Measurements from ENCODE around the gene TIAL1.
"Not testable (repeated sequence)": the region's sequence is repeated elsewhere in the genome, so short reads cannot be mapped to it uniquely, and the experiment has no call there.

Gene TIAL1

DNA sequence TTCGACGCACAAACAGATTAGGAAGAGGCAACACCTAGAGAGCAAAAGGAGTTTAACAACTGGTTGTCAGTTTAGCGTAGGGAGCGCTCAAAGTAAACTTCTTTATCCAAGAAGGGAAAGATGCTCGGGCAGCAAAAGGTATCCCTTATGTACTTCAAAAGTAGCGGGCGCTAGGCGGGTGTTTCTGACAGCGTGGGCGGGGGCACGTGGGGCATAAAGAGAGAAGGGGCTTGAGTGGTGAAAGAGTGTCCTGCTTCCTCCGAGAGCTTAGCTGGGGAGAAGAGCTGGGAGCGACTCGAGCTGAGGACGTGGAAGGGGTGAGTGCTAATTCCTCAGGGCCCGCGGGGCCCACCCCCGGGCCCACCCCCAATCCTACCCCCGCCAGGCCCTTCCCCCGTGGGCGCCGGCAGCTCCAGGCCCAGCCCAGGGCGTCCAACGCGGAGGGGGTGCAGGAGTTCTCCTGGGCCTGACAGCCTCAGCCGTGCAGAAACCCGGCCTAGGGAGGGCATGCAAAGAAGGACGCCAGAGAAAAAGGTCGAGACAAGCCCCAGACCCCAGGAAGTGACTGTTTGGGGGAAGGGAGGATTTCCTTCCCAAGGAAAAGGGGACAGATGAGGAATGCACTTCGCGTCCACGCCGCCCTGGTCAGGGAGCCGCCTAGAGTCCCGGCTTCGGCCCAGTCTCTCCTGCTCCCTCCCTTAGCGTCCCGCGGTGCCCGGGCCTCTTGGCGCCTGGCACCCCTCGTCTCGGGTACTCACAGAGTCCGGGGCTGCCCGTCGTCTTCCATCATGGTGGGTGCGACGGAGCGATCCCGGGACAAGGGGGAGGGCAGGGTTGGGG lies 868 bp downstream of the TIAL1 start:
- Mint-ChIP-seq H3K4me3 (peak overlapping the region; percentile 98 to 99), H3K27me3 (no peaks in the 10 kb centered on the region), H3K27ac (peak overlapping the region; percentile 94 to 98), H3K4me1 (peaks cover 52% of the 10 kb centered on the region), H3K9me3 (peaks cover 0 to 5% of the 10 kb centered on the region in 2 donors)
- peak; percentile 69 to 73 for DNase-seq
- ATAC-seq = peak; percentile 45

DNA sequence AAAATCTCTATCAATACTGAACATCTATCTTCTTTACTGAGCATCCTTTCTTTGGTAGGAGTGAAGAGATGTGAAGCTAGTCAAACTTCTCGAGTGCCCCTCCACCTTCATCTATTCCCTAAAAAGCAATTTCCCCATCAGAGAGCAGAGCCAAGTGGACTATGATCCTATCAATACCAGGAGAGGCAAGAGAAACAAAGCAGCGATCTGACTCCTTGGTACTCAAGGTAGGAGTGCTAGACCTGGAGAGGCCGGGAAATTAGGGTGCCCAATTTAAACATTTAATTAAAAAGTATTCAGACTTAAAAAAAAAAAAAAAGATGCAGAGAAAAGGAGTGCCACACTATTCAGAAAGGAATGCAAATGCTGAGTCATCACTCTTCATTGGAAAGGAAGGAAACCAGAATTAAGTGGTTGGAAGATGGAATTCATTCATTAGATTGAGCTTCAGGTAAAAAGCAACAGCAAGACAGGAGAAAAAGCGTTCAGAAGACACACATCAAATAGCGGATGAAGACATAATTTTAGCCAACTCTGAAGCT lies 1.6 kb downstream of the TIAL1 start:
- Mint-ChIP-seq H3K4me3 (peak overlapping the region; percentile 98 to 99), H3K27me3 (no peaks in the 10 kb centered on the region), H3K4me1 (peaks cover 52% of the 10 kb centered on the region), H3K9me3 (peaks cover 0 to 5% of the 10 kb centered on the region in 2 donors), H3K27ac (peak overlapping the region in 1 of 2 donors; percentile 98)
- ATAC-seq (no peak), DNase-seq (no peak)

DNA sequence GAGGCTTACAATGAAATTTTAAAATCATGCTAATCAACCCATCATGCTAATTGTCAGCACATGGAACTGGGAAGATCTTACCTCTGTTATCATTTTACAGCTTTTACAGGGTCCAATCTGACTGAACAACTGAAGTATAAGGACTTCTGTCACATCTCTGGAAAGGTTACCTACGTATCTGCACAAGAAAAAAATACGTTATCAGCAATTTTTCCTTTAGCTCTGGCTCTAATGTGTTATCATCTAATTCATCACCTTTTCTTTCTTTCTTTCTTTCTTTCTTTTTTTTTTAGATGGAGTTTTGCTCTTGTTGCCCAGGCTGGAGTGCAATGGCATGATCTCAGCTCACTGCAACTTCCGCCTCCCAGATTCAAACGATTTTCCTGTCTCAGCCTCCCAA lies 8.7 kb downstream of the TIAL1 start:
- peaks cover 18% of the 10 kb centered on the region for H3K4me1 Mint-ChIP-seq
- no peak for ATAC-seq
- H3K4me3 Mint-ChIP-seq = no peak overlapping the region

DNA sequence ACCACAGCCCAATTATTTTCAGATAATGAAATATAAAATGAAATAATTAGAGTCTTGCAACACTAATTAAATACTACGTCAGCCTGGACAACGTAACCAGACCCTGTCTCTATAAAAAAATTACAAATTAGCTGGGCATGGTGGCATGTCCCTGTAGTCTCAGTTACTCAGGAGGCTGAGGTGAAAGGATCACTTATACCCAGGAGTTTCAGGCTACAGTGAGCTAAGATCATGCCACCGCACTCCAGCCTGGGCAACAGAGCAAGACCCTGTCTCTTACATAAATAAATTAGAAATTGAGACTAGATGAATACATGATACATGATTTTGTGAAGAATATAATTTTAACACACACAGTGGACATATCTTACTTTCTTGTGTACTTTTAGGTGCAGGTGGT lies 18.4 kb downstream of the TIAL1 start:
- Mint-ChIP-seq H3K4me1 (peaks cover 28% of the 10 kb centered on the region), H3K27me3 (no peaks in the 10 kb centered on the region), H3K4me3 (no peak overlapping the region), H3K9me3 (no peaks in the 10 kb centered on the region), H3K27ac (peak overlapping the region in 1 of 2 donors; percentile 42)
- DNase-seq = no peak
- ATAC-seq = no peak

More for the DNA sequence above, 8.7 kb downstream of the TIAL1 start:
- H3K27me3 Mint-ChIP-seq = no peaks in the 10 kb centered on the region
- H3K27ac Mint-ChIP-seq = no peak overlapping the region
- no peak for DNase-seq
- H3K9me3 Mint-ChIP-seq = no peaks in the 10 kb centered on the region

DNA sequence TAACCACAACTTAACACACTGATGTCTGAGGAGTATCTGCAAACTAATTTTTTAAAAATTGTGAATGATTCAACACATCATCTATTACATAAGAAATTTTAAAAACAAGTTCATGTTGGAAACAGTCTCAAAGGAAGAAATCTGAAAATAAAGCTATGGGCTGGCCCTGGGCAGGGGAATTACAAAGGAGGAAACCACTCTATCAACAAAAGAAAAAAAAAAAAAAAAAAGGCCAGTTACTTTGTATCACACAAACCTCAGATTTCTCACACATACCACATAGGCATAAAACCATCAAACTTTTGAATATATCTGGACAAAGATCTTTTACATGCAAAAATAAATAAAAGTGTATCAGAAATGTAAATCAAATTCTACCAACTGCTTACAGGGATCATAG lies 20.8 kb downstream of the TIAL1 start:
- ATAC-seq = peak; percentile 76
- Mint-ChIP-seq H3K4me3 (peak overlapping the region; percentile 30 to 66), H3K27ac (peak overlapping the region; percentile 54 to 79), H3K4me1 (peaks cover 28% of the 10 kb centered on the region), H3K9me3 (no peaks in the 10 kb centered on the region), H3K27me3 (no peaks in the 10 kb centered on the region)
- DNase-seq = no peak

DNA sequence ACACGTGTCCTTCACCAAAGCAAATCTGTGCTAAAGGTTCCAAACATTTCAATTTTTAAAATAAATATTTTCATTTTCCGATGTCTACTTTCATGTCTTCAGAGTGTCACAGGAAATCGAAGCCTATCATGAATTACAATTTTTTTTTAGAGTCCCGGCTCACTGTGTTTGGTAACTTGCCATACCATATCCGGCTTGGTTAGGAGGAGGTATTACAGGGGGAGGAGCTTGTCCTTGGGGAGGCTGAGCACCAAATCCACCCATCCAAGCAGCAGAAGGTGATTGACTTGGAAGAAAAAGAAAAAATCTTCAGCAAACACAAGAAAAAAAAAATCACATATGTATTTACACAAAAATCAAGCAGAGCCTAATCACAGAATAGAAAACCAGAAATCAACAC lies 21.3 kb downstream of the TIAL1 start:
- peaks cover 28% of the 10 kb centered on the region for H3K4me1 Mint-ChIP-seq
- H3K27ac Mint-ChIP-seq = peak overlapping the region; percentile 10 to 79
- no peaks in the 10 kb centered on the region for H3K27me3 Mint-ChIP-seq
- ATAC-seq = peak; percentile 99
- H3K9me3 Mint-ChIP-seq = no peaks in the 10 kb centered on the region
- peak; percentile 23 to 51 for DNase-seq
- peak overlapping the region; percentile 30 to 66 for H3K4me3 Mint-ChIP-seq

DNA sequence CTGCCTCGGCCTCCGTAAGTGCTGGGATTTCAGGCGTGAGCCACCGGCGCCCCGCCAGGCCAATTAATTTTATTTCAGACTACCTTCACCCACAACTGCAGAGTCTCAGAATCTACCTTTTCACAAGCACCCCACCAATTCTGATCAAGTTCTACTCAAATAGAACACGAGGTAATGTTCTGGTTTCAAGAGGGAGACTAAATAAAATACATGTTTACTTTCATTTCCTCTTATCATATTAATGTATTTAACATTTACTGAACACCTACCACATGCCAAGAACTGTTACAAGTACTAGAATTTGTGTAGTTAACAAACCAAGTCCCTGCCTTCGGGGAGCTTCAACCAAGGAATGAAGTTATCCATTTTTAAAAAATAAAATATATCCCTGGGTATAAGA lies 28.8 kb downstream of the TIAL1 start:
- no peak for DNase-seq
- Mint-ChIP-seq H3K27ac (no peak overlapping the region), H3K4me1 (no peaks in the 10 kb centered on the region), H3K27me3 (no peaks in the 10 kb centered on the region), H3K9me3 (no peaks in the 10 kb centered on the region), H3K4me3 (no peak overlapping the region)
- no peak for ATAC-seq

DNA sequence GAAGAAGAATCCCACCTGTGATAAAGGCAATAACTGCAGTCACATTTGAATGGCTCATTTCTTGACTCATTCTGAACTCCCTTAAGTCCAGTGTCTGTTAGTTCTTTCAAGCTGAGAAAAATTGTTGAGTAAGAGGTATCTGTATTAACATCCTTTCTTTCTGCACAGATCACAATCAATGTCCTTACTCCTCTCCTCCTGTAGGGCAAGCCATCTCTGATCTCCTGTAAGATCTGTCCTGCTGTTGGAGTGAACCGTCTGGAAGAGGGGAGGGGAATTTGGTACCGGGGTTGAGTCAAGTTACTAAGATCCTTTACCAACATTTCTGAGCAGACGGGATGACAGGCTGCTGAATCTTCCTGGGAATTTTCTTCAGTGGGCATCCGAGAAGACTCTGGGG lies 34.7 kb downstream of the TIAL1 start:
- no peak for ATAC-seq
- no peak for DNase-seq

DNA sequence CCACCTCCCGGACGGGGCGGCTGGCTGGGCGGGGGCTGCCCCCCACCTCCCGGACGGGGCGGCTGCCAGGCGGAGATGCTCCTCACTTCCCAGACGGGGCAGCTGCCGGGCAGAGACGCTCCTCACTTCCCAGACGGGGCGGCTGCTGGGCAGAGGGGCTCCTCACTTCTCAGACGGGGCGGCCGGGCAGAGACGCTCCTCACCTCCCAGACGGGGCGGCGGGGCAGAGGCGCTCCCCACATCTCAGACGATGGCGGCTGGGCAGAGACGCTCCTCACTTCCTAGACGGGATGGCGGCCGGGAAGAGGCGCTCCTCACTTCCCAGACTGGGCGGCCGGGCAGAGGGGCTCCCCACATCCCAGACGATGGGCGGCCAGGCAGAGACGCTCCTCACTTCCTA lies 37.3 kb downstream of the TIAL1 start:
- H3K4me3 Mint-ChIP-seq, H3K27ac Mint-ChIP-seq, H3K4me1 Mint-ChIP-seq, ATAC-seq, H3K9me3 Mint-ChIP-seq, DNase-seq, H3K27me3 Mint-ChIP-seq: not testable (repeated sequence)

More for the DNA sequence above, 34.7 kb downstream of the TIAL1 start:
- Mint-ChIP-seq H3K27ac (peak overlapping the region in 1 of 2 donors; percentile 50), H3K9me3 (no peaks in the 10 kb centered on the region), H3K27me3 (no peaks in the 10 kb centered on the region), H3K4me3 (no peak overlapping the region), H3K4me1 (no peaks in the 10 kb centered on the region)

DNA sequence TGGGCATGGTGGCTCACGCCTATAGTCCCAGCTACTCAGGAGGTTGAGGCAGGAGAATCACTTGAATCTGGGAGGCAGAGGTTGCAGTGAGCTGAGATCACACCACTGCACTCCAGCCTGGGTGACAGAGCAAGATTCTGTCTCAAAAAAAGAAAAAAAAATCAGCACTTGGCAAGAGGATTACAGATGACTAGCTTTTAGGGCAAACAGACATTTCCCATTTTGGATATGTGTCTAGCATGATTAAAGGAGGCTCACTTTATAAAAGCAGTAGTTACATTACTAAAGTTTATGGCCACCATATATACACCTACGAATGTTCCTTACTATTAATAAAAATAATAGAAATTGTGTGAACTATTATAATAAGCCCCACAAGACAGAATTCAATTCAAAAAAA lies 40.7 kb downstream of the TIAL1 start:
- not testable (repeated sequence) for ATAC-seq, H3K9me3 Mint-ChIP-seq, H3K4me3 Mint-ChIP-seq, H3K4me1 Mint-ChIP-seq, H3K27me3 Mint-ChIP-seq, H3K27ac Mint-ChIP-seq, DNase-seq

DNA sequence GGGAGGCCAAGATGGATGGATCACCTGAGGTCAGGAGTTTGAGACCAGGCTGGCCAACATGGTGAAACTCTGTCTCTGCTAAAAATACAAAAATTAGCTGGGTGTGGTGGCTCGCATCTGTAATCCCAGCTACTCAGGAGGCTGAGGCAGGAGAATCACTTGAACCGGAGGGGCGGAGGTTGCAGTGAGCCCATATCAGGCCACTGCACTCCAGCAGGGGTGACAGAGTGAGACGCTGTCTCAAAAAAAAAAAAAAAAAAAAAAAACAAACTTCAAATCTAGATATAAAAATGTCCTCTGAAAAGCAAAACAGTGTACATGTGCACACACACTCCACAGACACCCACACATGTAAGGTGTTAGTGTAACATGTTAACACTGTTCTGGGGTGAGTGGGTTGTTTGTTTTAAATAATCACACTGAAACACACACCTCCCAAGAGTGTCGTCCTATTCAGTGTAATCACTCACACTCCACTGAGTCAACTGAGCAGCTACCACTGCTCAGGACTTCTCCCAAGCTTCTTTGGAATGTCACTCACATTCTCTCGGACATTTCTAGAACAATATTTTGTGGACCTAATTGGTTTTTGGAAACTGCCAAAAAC lies 41.5 kb downstream of the TIAL1 start:
- ATAC-seq = no peak
- Mint-ChIP-seq H3K27ac (peak overlapping the region in 1 of 2 donors; percentile 41), H3K4me1 (no peaks in the 10 kb centered on the region), H3K9me3 (no peaks in the 10 kb centered on the region), H3K4me3 (no peak overlapping the region), H3K27me3 (no peaks in the 10 kb centered on the region)
- DNase-seq = no peak

DNA sequence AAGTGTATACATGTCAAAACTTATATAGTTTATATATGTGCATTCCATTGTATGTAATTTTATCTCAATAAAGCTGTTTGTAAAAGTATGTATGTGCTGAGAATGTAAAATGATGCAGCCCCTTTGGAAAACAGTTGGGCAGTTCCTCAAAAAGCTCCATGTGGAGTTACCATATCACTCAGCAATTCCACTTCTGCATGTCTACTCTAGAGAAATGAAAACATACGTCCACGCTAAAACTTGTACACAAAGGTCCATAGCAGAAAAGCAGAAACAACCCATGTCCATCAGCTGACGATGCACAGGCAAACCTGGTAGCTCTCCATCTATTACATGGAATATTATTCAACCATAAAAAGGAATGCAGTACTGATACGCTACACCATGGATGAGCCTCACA lies 45.9 kb downstream of the TIAL1 start:
- Mint-ChIP-seq H3K4me3 (no peak overlapping the region), H3K27me3 (peaks cover 11% of the 10 kb centered on the region), H3K4me1 (no peaks in the 10 kb centered on the region), H3K27ac (no peak overlapping the region), H3K9me3 (no peaks in the 10 kb centered on the region)
- DNase-seq (no peak), ATAC-seq (no peak)

DNA sequence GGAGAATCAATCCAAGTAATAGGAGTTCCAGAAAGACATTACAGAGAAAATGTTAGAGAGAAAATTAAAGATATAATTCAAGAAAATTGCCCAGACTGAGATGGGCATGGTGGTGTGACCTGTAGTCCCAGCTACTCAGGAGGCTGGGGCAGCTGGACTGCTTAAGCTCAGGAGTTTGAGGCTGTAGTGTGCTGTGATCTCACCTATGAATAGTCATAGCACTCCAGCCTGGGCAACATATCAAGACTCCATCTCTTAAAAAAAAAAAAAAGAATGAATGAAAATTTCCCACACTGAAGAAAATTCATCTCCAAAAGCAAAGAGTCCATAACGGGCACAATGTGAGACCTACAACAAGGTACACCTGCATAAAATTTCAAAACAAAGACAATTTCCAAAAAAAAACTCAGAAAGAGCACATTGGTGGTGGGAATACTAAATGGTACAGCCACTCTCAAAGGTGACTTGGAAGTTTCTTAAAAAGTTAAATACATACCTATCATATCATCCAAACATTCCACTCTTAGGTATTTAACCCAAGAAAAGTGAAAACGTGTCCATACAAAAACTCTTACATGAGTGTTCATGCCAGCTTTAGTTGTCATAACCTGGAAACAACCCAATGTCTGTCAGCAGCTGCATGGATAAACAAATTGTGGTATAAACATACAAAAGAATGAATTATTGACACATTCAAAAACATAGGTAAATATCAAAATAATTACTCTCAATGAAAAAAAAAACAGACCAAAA lies 47.3 kb downstream of the TIAL1 start:
- H3K27me3 Mint-ChIP-seq = peaks cover 11% of the 10 kb centered on the region
- H3K9me3 Mint-ChIP-seq = no peaks in the 10 kb centered on the region
- no peak overlapping the region for H3K27ac Mint-ChIP-seq
- H3K4me1 Mint-ChIP-seq = no peaks in the 10 kb centered on the region
- H3K4me3 Mint-ChIP-seq = no peak overlapping the region
- DNase-seq = no peak
- ATAC-seq = no peak

DNA sequence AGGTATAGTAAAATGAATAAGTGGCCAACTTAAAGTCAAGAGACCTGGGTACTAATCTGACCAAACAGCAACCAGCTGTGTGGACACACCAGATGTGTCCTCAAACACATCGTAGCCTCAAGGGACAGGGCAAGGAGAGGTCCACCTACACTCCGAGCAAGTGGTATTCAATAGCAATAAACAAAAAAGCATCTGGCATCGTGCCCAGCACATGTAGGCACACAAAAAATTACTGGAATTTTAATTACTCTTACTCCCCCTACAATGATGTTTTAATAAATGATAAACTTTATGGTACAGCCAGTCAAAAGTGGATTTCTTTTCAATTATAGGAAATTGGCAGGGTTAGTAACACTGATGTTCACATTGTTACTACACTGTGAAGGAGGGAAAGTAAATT lies 50.8 kb downstream of the TIAL1 start:
- H3K4me3 Mint-ChIP-seq = no peak overlapping the region
- H3K9me3 Mint-ChIP-seq = no peaks in the 10 kb centered on the region
- ATAC-seq (no peak), DNase-seq (no peak)
- peaks cover 13% of the 10 kb centered on the region for H3K4me1 Mint-ChIP-seq
- peaks cover 11% of the 10 kb centered on the region for H3K27me3 Mint-ChIP-seq
- no peak overlapping the region for H3K27ac Mint-ChIP-seq

DNA sequence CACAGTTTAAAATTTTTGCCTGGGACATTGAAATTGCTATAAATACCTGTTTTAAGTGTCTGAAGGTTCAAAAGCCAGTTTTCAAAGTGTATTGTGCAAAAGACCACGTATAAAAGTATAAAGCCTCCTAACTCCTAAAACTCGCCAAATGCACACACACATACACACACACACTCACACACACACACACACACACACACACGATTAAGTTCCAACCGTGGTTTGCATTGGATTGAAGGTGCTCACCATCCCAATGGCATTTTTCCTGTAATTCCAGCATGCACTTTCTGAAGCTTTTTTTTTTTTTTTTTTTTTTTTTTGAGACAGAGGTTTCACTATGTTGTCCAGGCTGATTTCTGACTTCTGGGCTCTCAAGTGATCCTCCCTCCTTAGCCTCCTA lies 51.5 kb downstream of the TIAL1 start:
- no peak overlapping the region for H3K4me3 Mint-ChIP-seq
- H3K27me3 Mint-ChIP-seq = peaks cover 11% of the 10 kb centered on the region
- no peak for ATAC-seq
- peaks cover 14% of the 10 kb centered on the region for H3K4me1 Mint-ChIP-seq
- no peaks in the 10 kb centered on the region for H3K9me3 Mint-ChIP-seq
- DNase-seq = no peak
- H3K27ac Mint-ChIP-seq = no peak overlapping the region
